Measurements from ENCODE around the gene ZBTB25.

- TF ChIP-seq CTCF (IDR thresholded peaks at IDR 0.05): no peak
- TF ChIP-seq POLR2AphosphoS5 (IDR thresholded peaks at IDR 0.05): no peak
Measured at GRCh38 chr14:64405295-64405694, 98.3 kb downstream of the ZBTB25 start.
